Adrenal gland (tissue), 12 donors: ENCODE data around the gene CCDC167. TPM values are rescaled to one million over a fixed set of nuclear protein-coding genes. Genes with fewer than 3 reads are reported as not detected.

ENCODE experiments used
- DNase-seq, 7 donors: peaks; one replicate each; pipeline ENCODE4 v3.0.0-alpha.2; 2019 to 2020
- H3K27ac ChIP-seq, 5 donors: fragments of 200-600 bp; sonication (generic) in 4 of 5; 1 replicate in 3 of 5; 2 replicates in 2 of 5; pipeline versions ENCODE4 v1.5.1 to v1.8.0; 2016 to 2020; ENCODE audit warnings: mild to moderate bottlenecking in 1 of 5
- H3K27me3 ChIP-seq: fragments of 200-600 bp; 2 replicates; pipeline ENCODE4 v1.8.0; 2021
- H3K36me3 ChIP-seq, 2 donors: fragments of 200-600 bp; replicated peaks in 1 of 2; 1 replicate in 1 of 2; 2 replicates in 1 of 2; pipeline versions ENCODE4 v1.5.1 to v1.8.0; 2018 to 2022
- H3K4me1 ChIP-seq, 2 donors: fragments of 200-600 bp; replicated peaks in 1 of 2; 1 replicate in 1 of 2; 2 replicates in 1 of 2; pipeline versions ENCODE4 v1.5.1 to v1.8.0; 2018 to 2021
- H3K4me3 ChIP-seq, 4 donors: fragments of 200-600 bp; sonication (generic) in 3 of 4; one replicate each; pipeline ENCODE4 v1.5.1; 2016 to 2018
- H3K9me3 ChIP-seq, 3 donors: fragments of 200-600 bp; sonication (generic) in 1 of 3; replicated peaks in 1 of 3; 1 replicate in 2 of 3; 2 replicates in 1 of 3; pipeline versions ENCODE4 v1.5.1 to v1.8.0; 2016 to 2021
- POLR2A ChIP-seq, 2 donors: fragments of 450-650 bp; IDR thresholded peaks; one replicate each; pipeline ENCODE4 v1.6.1; 2017; ENCODE audit warnings: antibody characterized with exemption in 2 of 2, mild to moderate bottlenecking in 2 of 2, moderate library complexity in 1 of 2
- WGBS, 4 donors: extraction: QIAGEN DNeasy Blood & Tissue Kit in 2 of 4; methylation state at CpG; one replicate each; pipeline versions ENCODE4 v1.1.5 to v1.1.7; 2013 to 2017; 5-methylcytosine and 5-hydroxymethylcytosine counted together
- intact Hi-C, 2 donors: fragments of 100-400 bp; cut with DNase I; formaldehyde crosslinking; loops; one replicate each; pipeline versions ENCODE4 v1.14.1 to v1.15.0; 2022 to 2023
- polyA plus RNA-seq, 3 donors: library from polyadenylated mRNA; stranded (reverse); fragments of 200-250 nt in 2 of 3; fragments of 350-450 nt in 1 of 3; fragmentation: Illumina TruSeq in 1 of 3; extraction: RNeasy Lipid Tissue Mini Kit (QIAGEN cat#74804) in 1 of 3; gene quantifications; one replicate each; pipeline ENCODE4 v1.2.3, GENCODE V29; 2013 to 2014
- total RNA-seq, 9 donors: library from RNA; depleted of rRNA in 4 of 9; stranded (reverse); fragments of >200 nt in 4 of 9; fragments of 120-200 nt in 1 of 9; fragmentation: NEBNext Ultra II Directional in 1 of 9; extraction: Animal tissue kit (Norgen Biotek cat#: 25700) in 1 of 9; gene quantifications; one replicate each; pipeline versions ENCODE4 v1.1.0 to v1.2.4, GENCODE V29; 2013 to 2023
- TF ChIP-seq, protein P1 (sequence below), 6 experiments: fragments of 450-650 bp in 4 of 6; fragments of 200-600 bp in 2 of 6; sonication (generic) in 1 of 6; IDR thresholded peaks; 1 replicate in 5 of 6; 2 replicates in 1 of 6; pipeline versions ENCODE4 v1.5.1 to v1.8.0; 2016 to 2021; ENCODE audit warnings: antibody characterized with exemption in 6 of 6, mild to moderate bottlenecking in 2 of 6, moderate library complexity in 1 of 6
- donor health status: healthy with polysubstance abuse.
- donor health status: Bipolar disorder and iron deficiency.
- donor health status: DM: yes; HTN: yes; CAD: no.
- donor health status: DM: no; HTN: no; CAD: no.
- donor health status: DM: no; HTN: no; CAD: no.
- donor health status: DM: yes; HTN: yes; CAD: no.

The CCDC167 gene
- total and polyA plus RNA-seq, 12 donors = 14.4 to 69.2 (median 20.9) TPM

DNA sequence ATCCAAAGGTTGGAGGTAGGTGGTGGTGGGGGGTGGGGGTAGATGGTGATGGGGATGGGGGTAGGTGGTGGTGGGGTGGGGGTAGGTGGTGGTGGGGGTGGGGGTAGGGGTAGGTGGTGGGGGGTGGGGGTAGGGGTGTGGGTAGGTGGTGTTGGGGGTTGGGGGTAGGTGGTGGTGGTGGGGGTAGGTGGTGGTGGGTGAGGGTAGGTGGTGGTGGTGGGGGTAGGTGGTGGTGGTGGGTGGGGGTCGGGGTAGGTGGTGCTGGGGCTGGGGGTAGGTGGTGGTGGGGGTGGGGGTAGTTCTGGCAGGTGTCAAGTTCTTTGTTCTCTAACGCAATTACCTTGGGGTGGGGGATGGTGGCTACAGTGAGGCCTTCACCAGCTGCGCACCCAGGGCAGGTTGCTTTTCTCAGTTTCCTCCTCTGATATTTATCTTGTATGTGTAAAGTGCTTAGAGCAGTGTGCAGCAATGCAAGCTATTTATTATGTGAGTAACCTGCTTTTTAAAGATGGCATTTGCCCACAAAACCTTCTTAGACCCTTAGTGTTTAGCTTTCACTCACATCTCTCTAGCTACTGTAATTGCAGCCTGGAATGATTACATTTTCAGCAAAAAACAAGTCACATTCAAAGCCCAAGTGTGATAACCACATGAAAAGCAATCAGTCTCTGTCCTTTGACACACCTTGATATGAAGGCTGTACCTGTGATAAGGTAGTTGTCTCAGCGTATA, 8.2 kb upstream of the CCDC167 start:
- TF ChIP-seq, protein P1, sequence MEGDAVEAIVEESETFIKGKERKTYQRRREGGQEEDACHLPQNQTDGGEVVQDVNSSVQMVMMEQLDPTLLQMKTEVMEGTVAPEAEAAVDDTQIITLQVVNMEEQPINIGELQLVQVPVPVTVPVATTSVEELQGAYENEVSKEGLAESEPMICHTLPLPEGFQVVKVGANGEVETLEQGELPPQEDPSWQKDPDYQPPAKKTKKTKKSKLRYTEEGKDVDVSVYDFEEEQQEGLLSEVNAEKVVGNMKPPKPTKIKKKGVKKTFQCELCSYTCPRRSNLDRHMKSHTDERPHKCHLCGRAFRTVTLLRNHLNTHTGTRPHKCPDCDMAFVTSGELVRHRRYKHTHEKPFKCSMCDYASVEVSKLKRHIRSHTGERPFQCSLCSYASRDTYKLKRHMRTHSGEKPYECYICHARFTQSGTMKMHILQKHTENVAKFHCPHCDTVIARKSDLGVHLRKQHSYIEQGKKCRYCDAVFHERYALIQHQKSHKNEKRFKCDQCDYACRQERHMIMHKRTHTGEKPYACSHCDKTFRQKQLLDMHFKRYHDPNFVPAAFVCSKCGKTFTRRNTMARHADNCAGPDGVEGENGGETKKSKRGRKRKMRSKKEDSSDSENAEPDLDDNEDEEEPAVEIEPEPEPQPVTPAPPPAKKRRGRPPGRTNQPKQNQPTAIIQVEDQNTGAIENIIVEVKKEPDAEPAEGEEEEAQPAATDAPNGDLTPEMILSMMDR (IDR thresholded peaks at IDR 0.05) = no peak
- no peak for TF ChIP-seq POLR2A (IDR thresholded peaks at IDR 0.05)
- Histone ChIP-seq H3K27me3 (no peaks in the 10 kb centered on the region), H3K9me3 (no peaks in the 10 kb centered on the region), H3K27ac (no peak overlapping the region), H3K4me1 (no peaks in the 10 kb centered on the region), H3K4me3 (no peak overlapping the region), H3K36me3 (no peaks in the 10 kb centered on the region)
- 58 to 76% (median 69%) methylated on average over 3 to 4 of the region's 4 CpGs for WGBS, 4 donors
- intact Hi-C loops = no loop called here
- DNase-seq = no peak

DNA sequence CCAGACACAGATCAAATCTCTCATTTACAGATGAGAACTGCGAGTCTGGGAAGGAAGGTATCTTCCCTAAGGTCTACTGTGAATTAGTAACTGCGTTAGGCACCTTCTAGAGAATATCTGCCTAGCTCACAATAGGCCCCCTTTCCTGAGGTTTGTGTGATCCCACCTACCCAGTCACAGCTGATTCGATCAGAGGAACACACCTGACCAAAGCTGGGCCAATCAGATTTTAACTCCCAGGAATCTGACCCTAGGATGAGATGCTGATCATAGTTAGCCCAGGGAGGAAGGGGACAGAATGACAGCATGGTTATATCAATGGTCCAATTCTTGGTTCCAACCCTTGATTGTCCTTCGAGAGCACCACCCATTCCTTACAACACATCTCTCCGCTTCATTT, 7.4 kb upstream of the CCDC167 start:
- no peak for DNase-seq
- H3K36me3 ChIP-seq = no peaks in the 10 kb centered on the region
- no peaks in the 10 kb centered on the region for H3K4me1 ChIP-seq
- no peak overlapping the region for H3K4me3 ChIP-seq
- H3K27me3 ChIP-seq = no peaks in the 10 kb centered on the region
- no peaks in the 10 kb centered on the region for H3K9me3 ChIP-seq
- no peak overlapping the region for H3K27ac ChIP-seq
- WGBS, 4 donors = 82 to 92% (median 89%) methylated on average over 5 of the region's 5 CpGs
- intact Hi-C loops = no loop called here
- no peak for TF ChIP-seq POLR2A (IDR thresholded peaks at IDR 0.05)
- TF ChIP-seq, protein P1 (IDR thresholded peaks at IDR 0.05) = no peak

DNA sequence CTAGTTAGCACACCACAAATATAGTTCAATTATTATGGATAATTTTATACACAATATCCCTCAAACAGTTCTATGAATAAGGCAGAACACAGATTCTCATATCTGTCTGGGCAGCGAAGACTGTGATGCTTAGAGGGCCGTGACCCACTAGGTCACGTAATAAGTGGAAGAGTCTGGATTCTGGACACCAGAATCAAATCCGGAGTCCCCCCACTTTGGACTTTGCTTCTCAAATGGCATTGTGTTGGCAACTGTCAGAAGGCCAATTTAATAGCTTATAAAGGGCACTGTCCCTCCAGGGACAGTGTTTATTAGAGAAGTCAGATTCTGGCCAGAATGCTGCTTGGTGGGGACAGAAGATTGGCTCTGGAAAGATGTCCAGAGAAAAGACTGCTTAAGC, 6.8 kb upstream of the CCDC167 start:
- Histone ChIP-seq H3K9me3 (no peaks in the 10 kb centered on the region), H3K36me3 (no peaks in the 10 kb centered on the region), H3K27me3 (no peaks in the 10 kb centered on the region), H3K4me1 (no peaks in the 10 kb centered on the region), H3K4me3 (no peak overlapping the region), H3K27ac (no peak overlapping the region)
- DNase-seq = no peak
- intact Hi-C loops = no loop called here
- WGBS, 4 donors = 63 to 93% (median 73%) methylated on average over 4 of the region's 4 CpGs
- TF ChIP-seq POLR2A (IDR thresholded peaks at IDR 0.05) = no peak
- TF ChIP-seq, protein P1 (IDR thresholded peaks at IDR 0.05) = no peak

DNA sequence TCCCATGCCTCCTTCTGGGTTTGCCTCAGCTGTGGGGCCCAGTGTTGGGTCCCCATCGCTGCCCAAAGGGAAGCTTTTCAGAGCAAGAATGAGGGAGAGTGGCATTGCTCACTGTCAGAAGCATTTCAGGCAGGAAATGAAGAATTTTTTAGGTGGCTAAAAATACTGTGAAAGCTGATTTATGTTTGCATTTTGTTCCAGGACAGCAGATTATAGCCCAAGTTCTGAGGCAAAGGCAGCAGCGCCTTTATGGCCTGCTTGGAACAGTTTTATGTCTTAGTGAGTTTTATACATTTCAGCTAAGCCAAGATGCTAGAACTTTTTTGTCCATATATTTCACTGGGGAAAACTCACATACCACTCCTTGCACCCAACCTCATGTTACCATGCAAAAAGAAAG, 4.3 kb upstream of the CCDC167 start:
- DNase-seq = no peak
- no peaks in the 10 kb centered on the region for H3K9me3 ChIP-seq
- no peak overlapping the region for H3K4me3 ChIP-seq
- 61 to 79% (median 70%) methylated on average over 2 of the region's 2 CpGs for WGBS, 4 donors
- H3K36me3 ChIP-seq = no peaks in the 10 kb centered on the region
- intact Hi-C loops = no loop called here
- peaks cover 2 to 7% of the 10 kb centered on the region in 2 donors for H3K4me1 ChIP-seq
- H3K27me3 ChIP-seq = no peaks in the 10 kb centered on the region
- no peak for TF ChIP-seq POLR2A (IDR thresholded peaks at IDR 0.05)
- TF ChIP-seq, protein P1 (IDR thresholded peaks at IDR 0.05) = no peak
- H3K27ac ChIP-seq = no peak overlapping the region
